Upper lobe of left lung (tissue), 4 donors: Measurements from ENCODE around the gene EGF.

Source experiments
- CTCF ChIP-seq, 6 experiments: fragments of 450-650 bp in 4 of 6; fragments of 200-600 bp in 2 of 6; sonication (generic) in 2 of 6; IDR thresholded peaks; one replicate each; pipeline ENCODE4 v1.5.1; 2016 to 2019; ENCODE audit warnings: antibody characterized with exemption in 6 of 6
- EP300 ChIP-seq, 4 donors: sonication (generic); formaldehyde crosslinking; IDR thresholded peaks; one replicate each; pipeline ENCODE4 v1.5.1; 2017; ENCODE audit warnings: antibody characterized with exemption in 4 of 4, control low read depth in 2 of 4
- POLR2A ChIP-seq, 4 donors: fragments of 450-650 bp; IDR thresholded peaks; one replicate each; pipeline ENCODE4 v1.5.1; 2016 to 2017; ENCODE audit warnings: antibody characterized with exemption in 4 of 4, mild to moderate bottlenecking in 2 of 4
- POLR2AphosphoS5 ChIP-seq, 2 donors: sonication (generic); formaldehyde crosslinking; IDR thresholded peaks; one replicate each; pipeline ENCODE4 v1.5.1; 2017; ENCODE audit warnings: antibody characterized with exemption in 2 of 2

- TF ChIP-seq CTCF (IDR thresholded peaks at IDR 0.05) = no peak
- TF ChIP-seq POLR2A (IDR thresholded peaks at IDR 0.05) = no peak
- no peak for TF ChIP-seq EP300 (IDR thresholded peaks at IDR 0.05)
- TF ChIP-seq POLR2AphosphoS5 (IDR thresholded peaks at IDR 0.05) = no peak
Observed at GRCh38 chr4:109887071-109887470, 25.6 kb upstream of the EGF start.
